Suprapubic skin (tissue), 4 donors: ENCODE measurements around the gene S1PR5. TPM values are rescaled to one million over a fixed set of nuclear protein-coding genes. Genes with fewer than 3 reads are reported as not detected.

Experiments
- DNase-seq, 2 donors: peaks; one replicate each; pipeline ENCODE4 v3.0.0-alpha.2; 2019; ENCODE audit warnings: low spot score in 2 of 2
- H3K27ac ChIP-seq: fragments of 200-600 bp; sonication (generic); one replicate; pipeline ENCODE4 v1.5.1; 2019
- H3K27me3 ChIP-seq: fragments of 200-600 bp; sonication (generic); one replicate; pipeline ENCODE4 v1.5.1; 2019
- H3K36me3 ChIP-seq: fragments of 200-600 bp; sonication (generic); one replicate; pipeline ENCODE4 v1.5.1; 2019
- H3K4me1 ChIP-seq: fragments of 200-600 bp; sonication (generic); one replicate; pipeline ENCODE4 v1.5.1; 2019
- H3K4me3 ChIP-seq: fragments of 200-600 bp; sonication (generic); one replicate; pipeline ENCODE4 v1.5.1; 2019; ENCODE audit warnings: mild to moderate bottlenecking
- H3K9me3 ChIP-seq: fragments of 200-600 bp; sonication (generic); one replicate; pipeline ENCODE4 v1.5.1; 2019
- EP300 ChIP-seq: sonication (generic); formaldehyde crosslinking; IDR thresholded peaks from one replicate; pipeline ENCODE4 v1.6.1; 2017; ENCODE audit warnings: antibody characterized with exemption
- POLR2A ChIP-seq, 2 donors: fragments of 450-650 bp; IDR thresholded peaks; one replicate each; pipeline ENCODE4 v1.6.1; 2017; ENCODE audit warnings: antibody characterized with exemption in 2 of 2, mild to moderate bottlenecking in 2 of 2, moderate library complexity in 2 of 2
- POLR2AphosphoS5 ChIP-seq, 3 donors: sonication (generic); formaldehyde crosslinking; IDR thresholded peaks; one replicate each; pipeline ENCODE4 v1.6.1; 2017; ENCODE audit warnings: antibody characterized with exemption in 3 of 3
- WGBS: methylation state at CpG from one replicate; pipeline ENCODE4 v1.1.5; 2018; 5-methylcytosine and 5-hydroxymethylcytosine counted together
- total RNA-seq, 4 donors: library from RNA; depleted of rRNA; stranded (reverse); fragments of >200 nt; gene quantifications; one replicate each; pipeline ENCODE4 v1.1.0, GENCODE V29; 2016
- TF ChIP-seq, protein P1 (sequence below), 2 donors: fragments of 200-600 bp in 1 of 2; fragments of 450-650 bp in 1 of 2; sonication (generic) in 1 of 2; IDR thresholded peaks; one replicate each; pipeline ENCODE4 v1.5.1; 2016 to 2019; ENCODE audit warnings: antibody characterized with exemption in 2 of 2, mild to moderate bottlenecking in 1 of 2, moderate library complexity in 1 of 2

Gene S1PR5
- total RNA-seq, 4 donors from 2014 or later = 19.2 to 63.8 (median 26.8) TPM

DNA sequence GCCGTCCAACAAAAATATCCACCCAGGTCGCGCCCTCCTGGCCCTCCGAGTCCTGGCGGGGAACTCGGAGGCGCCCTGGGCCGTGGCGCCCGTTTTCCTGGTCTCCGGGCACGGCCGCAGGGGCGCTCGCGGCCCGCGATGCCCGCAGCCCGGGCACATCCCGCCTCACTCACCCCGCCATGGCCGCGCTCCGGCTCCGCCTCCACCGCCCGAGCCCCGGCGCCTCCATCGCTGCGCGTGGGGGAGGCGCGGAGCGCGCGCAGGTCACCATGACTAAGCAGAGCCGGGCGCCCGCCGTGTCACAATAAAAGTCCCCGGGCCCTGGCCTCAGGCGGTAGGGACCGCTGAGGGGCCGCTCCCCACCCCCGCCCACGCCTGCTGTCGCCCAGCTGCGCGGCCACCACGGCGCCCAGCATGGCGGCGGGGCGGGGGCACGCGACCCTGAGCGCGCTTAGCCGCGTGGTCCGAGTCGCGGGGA lies 14.7 kb downstream of the S1PR5 start:
- Histone ChIP-seq H3K27me3 (no peaks in the 10 kb centered on the region), H3K27ac (peak overlapping the region; percentile 93), H3K4me3 (peak overlapping the region; percentile 87), H3K9me3 (no peaks in the 10 kb centered on the region), H3K4me1 (peaks cover 43% of the 10 kb centered on the region), H3K36me3 (peaks cover 24% of the 10 kb centered on the region)
- TF ChIP-seq, protein P1, sequence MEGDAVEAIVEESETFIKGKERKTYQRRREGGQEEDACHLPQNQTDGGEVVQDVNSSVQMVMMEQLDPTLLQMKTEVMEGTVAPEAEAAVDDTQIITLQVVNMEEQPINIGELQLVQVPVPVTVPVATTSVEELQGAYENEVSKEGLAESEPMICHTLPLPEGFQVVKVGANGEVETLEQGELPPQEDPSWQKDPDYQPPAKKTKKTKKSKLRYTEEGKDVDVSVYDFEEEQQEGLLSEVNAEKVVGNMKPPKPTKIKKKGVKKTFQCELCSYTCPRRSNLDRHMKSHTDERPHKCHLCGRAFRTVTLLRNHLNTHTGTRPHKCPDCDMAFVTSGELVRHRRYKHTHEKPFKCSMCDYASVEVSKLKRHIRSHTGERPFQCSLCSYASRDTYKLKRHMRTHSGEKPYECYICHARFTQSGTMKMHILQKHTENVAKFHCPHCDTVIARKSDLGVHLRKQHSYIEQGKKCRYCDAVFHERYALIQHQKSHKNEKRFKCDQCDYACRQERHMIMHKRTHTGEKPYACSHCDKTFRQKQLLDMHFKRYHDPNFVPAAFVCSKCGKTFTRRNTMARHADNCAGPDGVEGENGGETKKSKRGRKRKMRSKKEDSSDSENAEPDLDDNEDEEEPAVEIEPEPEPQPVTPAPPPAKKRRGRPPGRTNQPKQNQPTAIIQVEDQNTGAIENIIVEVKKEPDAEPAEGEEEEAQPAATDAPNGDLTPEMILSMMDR (IDR thresholded peaks at IDR 0.05) = no peak
- no peak for TF ChIP-seq EP300
- peak; percentile 68 to 70 for TF ChIP-seq POLR2A (IDR thresholded peaks at IDR 0.05)
- TF ChIP-seq POLR2AphosphoS5 (IDR thresholded peaks at IDR 0.05) = peak in 1 of 3 donors; percentile 42
- 0% methylated on average over 1 of the region's 65 CpGs for WGBS
- DNase-seq = peak; percentile 94 to 97

DNA sequence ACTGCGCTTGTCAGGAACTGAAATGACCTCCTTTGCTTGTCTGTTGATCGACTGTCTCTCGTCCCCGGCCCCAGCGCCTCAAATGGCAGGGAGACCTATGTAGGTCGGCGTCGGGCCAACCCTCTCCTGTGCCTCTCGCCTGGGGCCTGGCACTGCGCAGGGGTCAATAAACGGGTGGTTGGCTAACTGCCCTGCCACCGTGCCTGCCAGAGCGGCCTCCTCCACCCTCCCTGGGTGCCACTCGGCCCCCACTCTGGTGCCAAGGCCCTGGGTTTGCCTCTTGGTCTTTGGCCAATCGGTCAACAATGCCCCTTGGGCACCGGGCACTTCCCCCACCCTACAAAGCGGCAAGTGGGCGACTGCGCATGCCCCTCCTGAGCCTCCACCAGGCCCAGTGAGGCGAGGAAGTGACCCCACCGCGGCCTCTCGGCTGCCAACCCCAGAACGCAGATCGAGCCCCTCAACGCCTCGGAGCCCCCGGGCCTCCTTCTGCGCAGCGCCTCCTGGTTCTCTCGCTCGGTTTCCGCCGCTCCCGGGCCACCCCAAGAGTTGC lies 15.2 kb downstream of the S1PR5 start:
- H3K36me3 ChIP-seq = peaks cover 29% of the 10 kb centered on the region
- H3K27me3 ChIP-seq = no peaks in the 10 kb centered on the region
- peak; percentile 87 to 88 for DNase-seq
- TF ChIP-seq EP300 (no peak), POLR2AphosphoS5 (IDR thresholded peaks at IDR 0.05) (no peak), POLR2A (IDR thresholded peaks at IDR 0.05) (no peak)
- peak overlapping the region; percentile 87 for H3K4me3 ChIP-seq
- peak overlapping the region; percentile 93 for H3K27ac ChIP-seq
- WGBS = 0% methylated on average over 20 of the region's 35 CpGs
- H3K4me1 ChIP-seq = peaks cover 43% of the 10 kb centered on the region
- no peaks in the 10 kb centered on the region for H3K9me3 ChIP-seq

DNA sequence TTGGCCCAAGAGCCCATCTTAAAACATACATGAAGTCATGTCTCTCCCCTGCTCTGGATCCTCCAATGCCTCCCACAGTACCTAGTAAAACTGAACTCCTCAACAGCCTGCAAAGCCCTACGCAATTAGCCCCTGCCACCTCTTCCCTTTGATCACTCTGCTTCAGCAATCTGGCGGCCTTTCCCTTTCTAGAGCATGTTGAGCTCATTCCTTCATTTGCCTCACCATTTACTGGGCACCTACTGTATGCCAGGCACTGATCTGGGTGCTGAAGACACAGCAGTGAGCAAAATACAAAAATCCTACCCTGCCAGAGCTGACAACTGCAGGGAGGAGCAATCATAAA lies 17.0 kb downstream of the S1PR5 start:
- no peak for DNase-seq
- Histone ChIP-seq H3K4me3 (no peak overlapping the region), H3K4me1 (peaks cover 43% of the 10 kb centered on the region), H3K9me3 (no peaks in the 10 kb centered on the region), H3K27ac (no peak overlapping the region), H3K27me3 (no peaks in the 10 kb centered on the region), H3K36me3 (peaks cover 47% of the 10 kb centered on the region)
- 97% methylated on average over 2 of the region's 2 CpGs for WGBS
- TF ChIP-seq EP300 (no peak), POLR2A (IDR thresholded peaks at IDR 0.05) (no peak), POLR2AphosphoS5 (IDR thresholded peaks at IDR 0.05) (no peak)
- TF ChIP-seq, protein P1 (IDR thresholded peaks at IDR 0.05) = no peak

DNA sequence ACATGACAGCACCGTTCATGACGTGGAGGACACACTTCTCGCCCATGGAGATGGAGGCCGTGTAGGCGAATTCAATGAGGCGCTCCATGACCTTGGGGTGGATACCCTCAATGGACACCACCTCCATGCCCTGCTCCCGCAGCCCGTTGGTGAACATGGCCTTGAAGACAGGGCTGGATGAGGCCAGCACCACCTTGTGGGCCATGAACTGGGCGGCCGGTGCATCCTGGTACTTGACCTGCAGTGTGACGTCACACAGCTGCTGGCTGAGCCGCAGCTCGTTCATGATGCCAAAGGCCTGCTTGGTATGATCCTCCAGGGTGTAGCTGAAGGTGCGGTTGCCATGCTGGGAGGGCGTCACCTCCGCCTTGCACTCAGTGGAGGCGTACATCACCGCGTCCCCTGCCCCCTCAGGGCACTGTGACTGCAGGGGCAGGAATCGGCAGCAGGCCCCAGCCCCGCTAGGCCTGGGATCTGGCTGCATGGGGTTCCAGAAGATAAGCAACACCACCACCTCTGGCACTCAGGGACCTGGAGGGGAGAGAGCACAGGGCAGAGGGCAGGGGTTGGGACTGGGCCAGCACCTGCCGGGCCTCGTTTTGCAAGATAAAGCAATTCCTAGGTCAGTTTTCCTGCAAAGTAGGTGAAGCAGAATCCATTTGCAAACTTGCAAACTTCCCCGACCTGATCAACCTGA lies 17.5 kb downstream of the S1PR5 start:
- no peaks in the 10 kb centered on the region for H3K9me3 ChIP-seq
- no peak overlapping the region for H3K4me3 ChIP-seq
- H3K27me3 ChIP-seq = no peaks in the 10 kb centered on the region
- TF ChIP-seq, protein P1 (IDR thresholded peaks at IDR 0.05) = no peak
- TF ChIP-seq POLR2A (IDR thresholded peaks at IDR 0.05) = no peak
- TF ChIP-seq POLR2AphosphoS5 (IDR thresholded peaks at IDR 0.05) = no peak
- no peak for TF ChIP-seq EP300
- H3K27ac ChIP-seq = no peak overlapping the region
- peaks cover 52% of the 10 kb centered on the region for H3K36me3 ChIP-seq
- H3K4me1 ChIP-seq = peaks cover 43% of the 10 kb centered on the region
- DNase-seq = no peak
- 72% methylated on average over 3 of the region's 24 CpGs for WGBS

DNA sequence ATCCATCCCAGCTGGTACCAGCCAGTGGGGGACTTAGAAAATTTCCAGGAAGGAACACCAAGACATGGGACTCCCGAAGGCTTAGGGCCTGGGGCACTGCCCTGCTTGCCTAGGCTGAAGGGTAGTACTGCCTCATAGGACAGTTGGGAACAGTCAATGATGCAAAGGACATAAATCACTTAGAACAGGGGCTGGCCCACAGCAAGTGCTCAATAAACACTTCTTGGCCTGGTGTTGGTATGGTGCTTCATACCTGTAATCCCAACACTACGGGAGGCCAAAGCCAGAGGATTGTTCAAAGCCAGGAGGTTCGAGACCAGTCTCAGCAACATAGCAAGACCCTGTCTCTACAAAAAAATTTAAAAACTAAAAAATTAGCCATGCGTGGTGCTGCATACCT lies 19.9 kb downstream of the S1PR5 start:
- WGBS = 95% methylated on average over 4 of the region's 4 CpGs
- H3K4me3 ChIP-seq = no peak overlapping the region
- peaks cover 40% of the 10 kb centered on the region for H3K4me1 ChIP-seq
- H3K27me3 ChIP-seq = no peaks in the 10 kb centered on the region
- no peaks in the 10 kb centered on the region for H3K9me3 ChIP-seq
- H3K36me3 ChIP-seq = peaks cover 64% of the 10 kb centered on the region
- H3K27ac ChIP-seq = no peak overlapping the region
- no peak for DNase-seq
- TF ChIP-seq POLR2A (IDR thresholded peaks at IDR 0.05) (no peak), EP300 (no peak), POLR2AphosphoS5 (IDR thresholded peaks at IDR 0.05) (no peak)
- TF ChIP-seq, protein P1 (IDR thresholded peaks at IDR 0.05) = no peak
